Activated CD8-positive, alpha-beta memory T cell treated with anti-CD3 and anti-CD28 coated beads for 48 hours (primary cell): ENCODE measurements around the gene TMEM18.

ENCODE experiments used
- DNase-seq, 3 experiments: peaks; one replicate each; pipeline ENCODE4 v3.0.0-alpha.2; 2020; ENCODE audit warnings: low read depth in 2 of 3, low spot score in 2 of 3

TMEM18 gene

GRCh38 chr2:622357-622756 lies 54.8 kb downstream of the TMEM18 start:
- DNase-seq, result no peak

- DNase-seq, result no peak
Observed at GRCh38 chr2:621303-622099, 55.7 kb downstream of the TMEM18 start.

GRCh38 chr2:620471-621302 lies 56.5 kb downstream of the TMEM18 start:
- DNase-seq, result no peak

- DNase-seq, result no peak
Observed at GRCh38 chr2:620004-620403, 57.2 kb downstream of the TMEM18 start.

GRCh38 chr2:618422-618990 lies 58.7 kb downstream of the TMEM18 start:
- no peak for DNase-seq

- no peak for DNase-seq
Observed at GRCh38 chr2:618005-618404, 59.2 kb downstream of the TMEM18 start.
